Common myeloid progenitor, CD34-positive (primary cell): ENCODE data around the gene GABRR2. TPM values are rescaled to one million over a fixed set of nuclear protein-coding genes. Genes with fewer than 3 reads are reported as not detected.

Source experiments
- CTCF ChIA-PET: fragments of 350-600 bp; sonication (Branson Sonifier 250); formaldehyde crosslinking; loops from one replicate; lab custom pipeline; 2021; ENCODE audit warnings: antibody characterized with exemption; lab: Charles Lee
- POLR2A ChIA-PET: fragments of 350-600 bp; sonication (Branson Sonifier 250); formaldehyde crosslinking; loops from one replicate; lab custom pipeline; 2021; ENCODE audit warnings: antibody characterized with exemption; lab: Charles Lee
- DNase-seq, 3 donors: peaks; one replicate each; pipeline versions ENCODE4 v3.0.0 to v3.0.0-alpha.2; 2013
- H3K27ac ChIP-seq, 2 experiments: 1 replicate in 1 of 2; 2 replicates in 1 of 2; pipeline ENCODE4 v1.7.0; 2013; ENCODE audit warnings: inconsistent platforms in 2 of 2, low read length in 2 of 2, mild to moderate bottlenecking in 2 of 2, low read depth in 1 of 2, moderate library complexity in 1 of 2; ENCODE audit not compliant: severe bottlenecking in 2 of 2, insufficient read depth in 1 of 2, poor library complexity in 1 of 2
- H3K27me3 ChIP-seq, 5 experiments: replicated peaks in 2 of 5; 1 replicate in 3 of 5; 2 replicates in 2 of 5; pipeline versions ENCODE4 v1.6.1 to v1.7.0; 2013; ENCODE audit warnings: low read length in 4 of 5, mild to moderate bottlenecking in 2 of 5, moderate library complexity in 2 of 5, inconsistent platforms in 1 of 5; ENCODE audit not compliant: insufficient read depth in 5 of 5, control insufficient read depth in 4 of 5
- H3K36me3 ChIP-seq, 4 experiments: 1 replicate in 2 of 4; 2 replicates in 2 of 4; pipeline versions ENCODE4 v1.6.1 to v1.7.0; 2013; ENCODE audit warnings: low read length in 3 of 4, control low read depth in 1 of 4, mild to moderate bottlenecking in 1 of 4; ENCODE audit not compliant: control insufficient read depth in 4 of 4, insufficient read depth in 4 of 4
- H3K4me1 ChIP-seq, 4 experiments: 1 replicate in 3 of 4; 2 replicates in 1 of 4; pipeline versions ENCODE4 v1.6.1 to v1.7.1; 2013; ENCODE audit warnings: low read length in 3 of 4, mild to moderate bottlenecking in 3 of 4, control low read depth in 1 of 4, inconsistent platforms in 1 of 4, moderate library complexity in 1 of 4; ENCODE audit not compliant: control insufficient read depth in 4 of 4, insufficient read depth in 4 of 4; ENCODE audit errors: control extremely low read depth in 1 of 4
- H3K4me3 ChIP-seq, 7 experiments: 1 replicate in 4 of 7; 2 replicates in 3 of 7; pipeline versions ENCODE4 v1.5.1 to v1.7.0; 2013; ENCODE audit warnings: mild to moderate bottlenecking in 7 of 7, low read length in 6 of 7, moderate library complexity in 6 of 7, inconsistent platforms in 2 of 7, low read depth in 2 of 7, control low read depth in 1 of 7; ENCODE audit not compliant: insufficient read depth in 4 of 7, control insufficient read depth in 1 of 7; ENCODE audit errors: extremely low read depth in 1 of 7
- H3K9me3 ChIP-seq, 5 experiments: 1 replicate in 4 of 5; 2 replicates in 1 of 5; pipeline versions ENCODE4 v1.6.1 to v1.7.1; 2013; ENCODE audit warnings: low read length in 4 of 5, mild to moderate bottlenecking in 2 of 5, inconsistent platforms in 1 of 5, low read depth in 1 of 5, moderate library complexity in 1 of 5; ENCODE audit not compliant: control insufficient read depth in 4 of 5, insufficient read depth in 2 of 5; ENCODE audit errors: control extremely low read depth in 1 of 5
- WGBS: methylation state at CpG from one replicate; pipeline ENCODE4 v1.1.5; 2013; ENCODE audit not compliant: insufficient coverage; 5-methylcytosine and 5-hydroxymethylcytosine counted together
- polyA plus RNA-seq: library from polyadenylated mRNA; unstranded; fragments of 120-200 nt; gene quantifications from one replicate; pipeline ENCODE4 v1.2.1, GENCODE V29; 2013

Gene GABRR2
- 0.34 TPM for polyA plus RNA-seq

GRCh38 chr6:89315249-89315885 lies at the start of gene GABRR2:
TSS of gene GABRR2 (minus strand) at chr6:89315299. CDS start at chr6:89315165, 134 bp downstream.
- no peaks in the 10 kb centered on the region for H3K27me3 ChIP-seq
- H3K36me3 ChIP-seq = peaks cover 0 to 11% (median 3%) of the 10 kb centered on the region in 4 experiments
- CTCF ChIA-PET = interaction anchor here (0.7 kb wide), 1 partner anchor 51 kb away, joined by 3 read pairs; no protein-coding TSS in a partner anchor
- H3K4me3 ChIP-seq = no peak within 1 kb of the TSS
- DNase-seq = no peak
- peaks cover 0 to 21% (median 15%) of the 10 kb centered on the region in 4 experiments for H3K4me1 ChIP-seq
- WGBS = 96% methylated on average over 5 of the region's 6 CpGs
- H3K9me3 ChIP-seq = peaks cover 0 to under 1% (median 0%) of the 10 kb centered on the region in 5 experiments
- POLR2A ChIA-PET = no interaction called here
- H3K27ac ChIP-seq = no peak within 1 kb of the TSS

DNA sequence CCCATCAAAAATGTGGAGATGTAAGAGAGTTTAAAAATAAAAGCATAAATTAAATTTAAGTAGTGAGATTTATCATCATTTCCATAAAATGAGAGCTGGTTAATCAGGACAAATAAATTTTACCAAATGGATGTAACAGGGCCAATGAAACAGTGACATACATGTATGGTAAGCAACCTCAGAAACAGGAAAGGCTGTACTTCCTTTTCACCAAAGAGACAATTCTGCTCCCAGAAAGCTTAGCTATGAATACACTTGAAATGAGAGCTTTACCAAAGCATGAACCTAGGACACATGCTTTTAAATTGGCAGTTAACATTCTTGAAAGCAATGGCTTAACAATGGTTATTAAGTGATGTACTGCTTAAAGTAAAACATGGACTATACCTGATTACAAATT lies 49.5 kb upstream of the GABRR2 start:
- POLR2A ChIA-PET = no interaction called here
- H3K36me3 ChIP-seq = peaks cover 0 to 21% (median 0%) of the 10 kb centered on the region in 4 experiments

DNA sequence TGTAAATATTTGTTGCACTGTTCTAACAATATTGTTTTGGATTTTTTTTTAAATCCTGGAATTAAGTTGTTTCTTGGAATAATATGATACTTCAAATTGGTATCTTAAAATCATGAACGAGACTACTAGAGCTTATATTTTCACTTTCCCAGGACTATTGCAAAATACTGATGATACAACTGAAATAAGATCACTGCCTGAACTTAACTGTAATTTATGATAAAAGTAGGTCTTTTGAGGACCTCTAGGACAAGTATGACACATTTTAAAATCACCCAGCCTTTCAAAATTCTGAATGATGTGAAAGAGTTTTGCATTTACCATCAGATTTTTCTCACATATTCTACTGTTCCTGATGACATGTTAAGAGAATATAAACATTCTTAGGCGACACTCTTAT lies 46.1 kb upstream of the GABRR2 start:
- no peak overlapping the region for H3K4me3 ChIP-seq
- CTCF ChIA-PET = interaction anchor here (1.4 to 4.2 kb wide), 2 partner anchors 12 to 169 kb away, joined by 4 to 31 read pairs; no protein-coding TSS in a partner anchor

More for the DNA sequence above, 49.5 kb upstream of the GABRR2 start:
- Histone ChIP-seq H3K27ac (no peak overlapping the region), H3K27me3 (no peaks in the 10 kb centered on the region), H3K4me1 (peaks cover 16 to 44% (median 23%) of the 10 kb centered on the region in 4 experiments), H3K4me3 (peak overlapping the region in 2 of 7 experiments; percentile 23 to 42), H3K9me3 (no peaks in the 10 kb centered on the region)
- CTCF ChIA-PET = interaction anchor here (1.2 to 7.2 kb wide), 7 partner anchors 8 to 248 kb away, joined by 3 to 102 read pairs (median 4); partner anchors contain the start of gene UBE2J1
- DNase-seq = peak in 1 of 3 donors; percentile 31

GRCh38 chr6:89360415-89360999 lies 45.4 kb upstream of the GABRR2 start:
- no peaks in the 10 kb centered on the region for H3K36me3 ChIP-seq
- peak in 2 of 3 donors; percentile 44 to 45 for DNase-seq
- no CpG with 5 or more reads among the region's 2 CpGs for WGBS
- H3K27ac ChIP-seq = no peak overlapping the region
- peaks cover 23 to 60% (median 42%) of the 10 kb centered on the region in 4 experiments for H3K4me1 ChIP-seq
- ChIA-PET POLR2A (no interaction called here), CTCF (interaction anchor here (0.7 to 4.2 kb wide), 6 partner anchors 8 to 169 kb away, joined by 3 to 31 read pairs (median 4); no protein-coding TSS in a partner anchor)
- no peaks in the 10 kb centered on the region for H3K27me3 ChIP-seq
- no peaks in the 10 kb centered on the region for H3K9me3 ChIP-seq
- peak overlapping the region in 1 of 7 experiments; percentile 2 for H3K4me3 ChIP-seq

More for the DNA sequence above, 46.1 kb upstream of the GABRR2 start:
- Histone ChIP-seq H3K27ac (no peak overlapping the region), H3K36me3 (peaks cover 0 to 5% (median 0%) of the 10 kb centered on the region in 4 experiments), H3K27me3 (no peaks in the 10 kb centered on the region), H3K9me3 (no peaks in the 10 kb centered on the region), H3K4me1 (peaks cover 27 to 62% (median 41%) of the 10 kb centered on the region in 4 experiments)
- POLR2A ChIA-PET = no interaction called here
- no CpG with 5 or more reads among the region's 2 CpGs for WGBS
- no peak for DNase-seq

- peak in 1 of 3 donors; percentile 42 for DNase-seq
These were observed 44.5 kb upstream of the GABRR2 start for GRCh38 chr6:89359561-89359960.

DNA sequence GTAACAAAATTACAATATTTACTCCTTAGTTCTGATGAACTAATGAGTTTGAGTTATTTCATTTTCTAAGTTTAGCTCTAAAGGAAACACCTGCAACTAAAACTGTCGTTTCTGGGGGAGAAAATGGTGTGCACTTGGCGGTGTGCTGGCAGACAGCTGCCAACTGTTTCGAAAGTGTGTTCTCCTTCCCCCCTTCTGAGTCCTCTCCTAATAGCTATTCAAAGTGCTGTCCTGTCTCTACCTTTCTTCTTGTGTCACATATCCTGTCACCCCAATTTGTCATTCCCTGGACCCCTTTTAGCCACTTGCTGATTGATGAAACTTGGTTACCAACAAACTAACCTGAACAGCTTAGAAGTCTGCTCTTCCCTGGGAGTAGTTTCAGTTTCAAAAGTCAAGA lies 42.3 kb upstream of the GABRR2 start:
- no peaks in the 10 kb centered on the region for H3K36me3 ChIP-seq
- H3K27ac ChIP-seq = peak overlapping the region; percentile 56 to 86
- H3K4me3 ChIP-seq = peak overlapping the region in 6 of 7 experiments; percentile 46 to 79 (median 68)
- peak; percentile 34 to 73 (median 66) for DNase-seq
- H3K9me3 ChIP-seq = no peaks in the 10 kb centered on the region
- ChIA-PET POLR2A (no interaction called here), CTCF (interaction anchor here (1.0 to 8.7 kb wide), 4 partner anchors 9 to 15 kb away, joined by 3 to 102 read pairs (median 31); no protein-coding TSS in a partner anchor)
- peaks cover 26 to 60% (median 39%) of the 10 kb centered on the region in 4 experiments for H3K4me1 ChIP-seq
- no peaks in the 10 kb centered on the region for H3K27me3 ChIP-seq
- WGBS = 0% methylated on average over 2 of the region's 3 CpGs

More at GRCh38 chr6:89359561-89359960, 44.5 kb upstream of the GABRR2 start:
- no peak overlapping the region for H3K4me3 ChIP-seq
- no peak overlapping the region for H3K27ac ChIP-seq
- H3K27me3 ChIP-seq = no peaks in the 10 kb centered on the region
- H3K36me3 ChIP-seq = no peaks in the 10 kb centered on the region
- CTCF ChIA-PET = interaction anchor here (0.8 to 4.2 kb wide), 9 partner anchors 8 to 168 kb away, joined by 3 to 31 read pairs (median 3); partner anchors contain the start of gene ANKRD6
- no peaks in the 10 kb centered on the region for H3K9me3 ChIP-seq
- POLR2A ChIA-PET = no interaction called here
- H3K4me1 ChIP-seq = peaks cover 15 to 55% (median 34%) of the 10 kb centered on the region in 4 experiments
- WGBS = 70% methylated on average over 1 of the region's 1 CpG
